ENCODE results near the gene FHIT. TPM values are rescaled to one million over a fixed set of nuclear protein-coding genes. Genes with fewer than 3 reads are reported as not detected.

The FHIT gene
- total RNA-seq, 1 donor from 2014 or later = 20.2 TPM

DNA sequence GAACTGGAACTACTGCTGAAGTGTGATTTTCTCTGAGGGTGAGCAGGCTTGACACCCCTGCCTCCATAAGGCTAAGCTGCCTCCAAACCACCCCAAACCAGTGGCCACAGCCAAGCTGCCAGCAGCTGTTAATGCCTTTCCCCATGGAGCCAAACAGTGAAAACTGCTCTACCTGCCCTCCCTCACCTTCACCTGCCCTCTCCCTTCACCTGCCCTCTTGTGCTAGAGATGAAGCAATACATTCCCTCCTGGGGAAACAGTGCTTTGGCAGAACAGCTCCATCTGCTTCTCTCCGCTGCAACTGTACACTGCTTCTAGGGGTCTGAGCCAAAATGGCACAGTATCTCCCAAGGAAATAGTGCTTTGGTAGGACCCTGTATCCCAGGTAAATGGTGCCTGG lies 374.1 kb downstream of the FHIT start:
- Mint-ChIP-seq H3K4me3 (ENCODE audit: unreplicated experiment) (no peak overlapping the region), H3K9me3 (ENCODE audit: unreplicated experiment) (peaks cover 4% of the 10 kb centered on the region), H3K36me3 (ENCODE audit: low read depth, unreplicated experiment) (no peaks in the 10 kb centered on the region), H3K27ac (ENCODE audit: unreplicated experiment) (no peak overlapping the region), H3K27me3 (ENCODE audit: unreplicated experiment) (no peaks in the 10 kb centered on the region), H3K4me1 (ENCODE audit: unreplicated experiment) (peaks cover 4% of the 10 kb centered on the region)
- no peak for DNase-seq (ENCODE audit: low spot score)
- TF ChIP-seq, protein P1, sequence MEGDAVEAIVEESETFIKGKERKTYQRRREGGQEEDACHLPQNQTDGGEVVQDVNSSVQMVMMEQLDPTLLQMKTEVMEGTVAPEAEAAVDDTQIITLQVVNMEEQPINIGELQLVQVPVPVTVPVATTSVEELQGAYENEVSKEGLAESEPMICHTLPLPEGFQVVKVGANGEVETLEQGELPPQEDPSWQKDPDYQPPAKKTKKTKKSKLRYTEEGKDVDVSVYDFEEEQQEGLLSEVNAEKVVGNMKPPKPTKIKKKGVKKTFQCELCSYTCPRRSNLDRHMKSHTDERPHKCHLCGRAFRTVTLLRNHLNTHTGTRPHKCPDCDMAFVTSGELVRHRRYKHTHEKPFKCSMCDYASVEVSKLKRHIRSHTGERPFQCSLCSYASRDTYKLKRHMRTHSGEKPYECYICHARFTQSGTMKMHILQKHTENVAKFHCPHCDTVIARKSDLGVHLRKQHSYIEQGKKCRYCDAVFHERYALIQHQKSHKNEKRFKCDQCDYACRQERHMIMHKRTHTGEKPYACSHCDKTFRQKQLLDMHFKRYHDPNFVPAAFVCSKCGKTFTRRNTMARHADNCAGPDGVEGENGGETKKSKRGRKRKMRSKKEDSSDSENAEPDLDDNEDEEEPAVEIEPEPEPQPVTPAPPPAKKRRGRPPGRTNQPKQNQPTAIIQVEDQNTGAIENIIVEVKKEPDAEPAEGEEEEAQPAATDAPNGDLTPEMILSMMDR (IDR thresholded peaks at IDR 0.05; ENCODE audit: unreplicated experiment) = no peak

DNA sequence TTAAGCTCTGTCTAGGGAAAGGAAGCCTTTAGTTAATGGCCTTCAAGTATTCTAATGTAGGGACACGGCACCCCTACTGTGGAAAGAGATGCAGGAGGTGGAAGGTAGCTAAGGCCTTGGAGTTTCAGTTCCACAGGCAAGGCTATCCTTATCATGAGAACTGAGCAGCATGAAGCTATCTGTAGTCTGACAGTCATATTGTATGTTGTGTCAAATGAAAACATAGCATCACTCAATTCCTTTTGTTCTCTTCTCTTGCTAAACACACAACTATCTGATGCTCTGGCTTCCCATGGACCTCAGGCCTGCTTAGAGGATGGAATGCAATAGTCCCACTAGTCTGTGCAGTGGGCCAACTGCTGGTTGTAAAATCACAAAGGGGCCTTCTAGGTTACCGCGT lies 380.9 kb downstream of the FHIT start:
- no peak overlapping the region for H3K4me3 Mint-ChIP-seq (ENCODE audit: unreplicated experiment)
- no peaks in the 10 kb centered on the region for H3K27me3 Mint-ChIP-seq (ENCODE audit: unreplicated experiment)
- H3K9me3 Mint-ChIP-seq (ENCODE audit: unreplicated experiment) = no peaks in the 10 kb centered on the region
- no peaks in the 10 kb centered on the region for H3K4me1 Mint-ChIP-seq (ENCODE audit: unreplicated experiment)
- no peak overlapping the region for H3K27ac Mint-ChIP-seq (ENCODE audit: unreplicated experiment)
- no peak for DNase-seq (ENCODE audit: low spot score)
- H3K36me3 Mint-ChIP-seq (ENCODE audit: low read depth, unreplicated experiment) = no peaks in the 10 kb centered on the region
- TF ChIP-seq, protein P1 (IDR thresholded peaks at IDR 0.05; ENCODE audit: unreplicated experiment) = no peak

DNA sequence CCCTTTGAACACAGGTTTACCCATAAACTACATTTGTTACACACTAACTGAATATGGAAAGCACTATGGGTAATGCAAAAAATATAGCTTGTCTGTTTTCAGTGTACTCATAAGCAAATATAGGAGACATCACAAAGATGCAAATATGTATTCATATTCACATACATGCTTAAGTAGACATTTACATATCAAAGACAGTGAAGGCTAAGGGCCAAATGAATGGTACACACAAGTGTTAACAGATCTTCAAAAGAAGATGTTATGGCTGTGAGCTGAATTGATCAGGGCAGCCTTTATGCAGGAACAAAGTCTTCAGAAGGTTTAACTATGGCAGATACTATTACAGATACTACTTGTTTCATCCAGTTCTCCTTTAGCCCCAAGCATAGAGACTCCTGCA lies 384.1 kb downstream of the FHIT start:
- DNase-seq (ENCODE audit: low spot score) = no peak
- Mint-ChIP-seq H3K27ac (ENCODE audit: unreplicated experiment) (no peak overlapping the region), H3K4me1 (ENCODE audit: unreplicated experiment) (no peaks in the 10 kb centered on the region), H3K9me3 (ENCODE audit: unreplicated experiment) (no peaks in the 10 kb centered on the region), H3K36me3 (ENCODE audit: low read depth, unreplicated experiment) (no peaks in the 10 kb centered on the region), H3K27me3 (ENCODE audit: unreplicated experiment) (no peaks in the 10 kb centered on the region), H3K4me3 (ENCODE audit: unreplicated experiment) (no peak overlapping the region)
- TF ChIP-seq, protein P1 (IDR thresholded peaks at IDR 0.05; ENCODE audit: unreplicated experiment) = no peak

DNA sequence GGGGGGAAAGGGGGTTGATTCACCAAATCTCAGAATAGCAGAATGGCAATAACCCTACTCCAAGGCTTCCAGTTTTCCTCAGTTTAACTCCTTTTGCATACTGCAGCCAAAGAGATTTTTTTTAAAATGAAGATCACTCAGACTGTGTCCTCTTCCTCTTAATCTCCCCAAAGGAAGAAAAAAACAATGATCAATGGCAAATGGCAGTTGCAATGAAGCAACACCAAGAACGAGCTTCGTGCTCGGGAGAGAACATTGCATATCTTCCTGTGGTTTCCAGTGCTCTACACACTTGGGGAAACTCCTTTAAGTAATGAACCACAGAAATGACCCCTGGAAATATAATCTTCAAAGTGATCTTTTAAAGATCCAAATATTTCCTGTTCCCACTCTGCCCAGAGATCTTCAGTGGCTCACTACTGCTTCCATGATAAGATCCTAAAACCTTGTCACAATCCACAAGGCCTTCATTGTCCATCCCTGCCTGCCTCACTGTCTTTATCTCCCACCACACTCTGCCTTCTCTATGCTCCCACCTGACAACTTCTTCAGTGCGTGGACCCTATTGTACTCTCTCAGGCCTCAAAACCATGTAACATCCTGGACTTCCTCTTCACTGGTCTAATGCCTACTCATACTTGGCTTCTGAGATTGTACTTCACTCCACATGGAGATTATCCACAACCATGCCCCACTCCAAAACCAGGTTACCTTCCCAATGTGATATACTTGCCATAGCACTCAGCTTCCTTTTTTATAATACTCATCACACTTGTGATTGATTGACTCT lies 394.8 kb downstream of the FHIT start:
- no peak overlapping the region for H3K27ac Mint-ChIP-seq (ENCODE audit: unreplicated experiment)
- no peaks in the 10 kb centered on the region for H3K27me3 Mint-ChIP-seq (ENCODE audit: unreplicated experiment)
- H3K4me3 Mint-ChIP-seq (ENCODE audit: unreplicated experiment) = no peak overlapping the region
- no peaks in the 10 kb centered on the region for H3K9me3 Mint-ChIP-seq (ENCODE audit: unreplicated experiment)
- no peak for DNase-seq (ENCODE audit: low spot score)
- TF ChIP-seq, protein P1 (IDR thresholded peaks at IDR 0.05; ENCODE audit: unreplicated experiment) = no peak
- H3K36me3 Mint-ChIP-seq (ENCODE audit: low read depth, unreplicated experiment) = no peaks in the 10 kb centered on the region
- peaks cover 9% of the 10 kb centered on the region for H3K4me1 Mint-ChIP-seq (ENCODE audit: unreplicated experiment)

DNA sequence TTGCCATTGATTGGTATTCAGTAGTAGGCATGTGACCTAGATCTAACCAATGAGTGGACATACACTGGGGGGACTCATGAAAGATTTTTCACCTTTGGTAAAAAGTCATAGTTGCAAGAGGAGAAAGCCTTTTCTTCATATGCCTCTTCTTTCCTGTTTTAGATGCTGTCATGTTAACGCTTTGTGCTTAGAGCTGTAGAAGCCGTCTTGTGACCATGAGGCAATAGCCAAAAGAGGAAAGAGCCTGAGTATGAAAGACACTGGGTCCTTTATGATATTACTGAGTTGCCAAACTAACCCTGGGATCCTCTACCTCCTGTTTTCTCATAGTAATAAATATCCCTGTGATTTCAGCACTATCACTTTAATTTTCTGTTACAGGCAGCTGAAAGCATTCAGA lies 396.0 kb downstream of the FHIT start:
- TF ChIP-seq, protein P1 (IDR thresholded peaks at IDR 0.05; ENCODE audit: unreplicated experiment) = no peak
- Mint-ChIP-seq H3K36me3 (ENCODE audit: low read depth, unreplicated experiment) (no peaks in the 10 kb centered on the region), H3K4me1 (ENCODE audit: unreplicated experiment) (peaks cover 12% of the 10 kb centered on the region), H3K27ac (ENCODE audit: unreplicated experiment) (no peak overlapping the region), H3K9me3 (ENCODE audit: unreplicated experiment) (no peaks in the 10 kb centered on the region), H3K4me3 (ENCODE audit: unreplicated experiment) (no peak overlapping the region), H3K27me3 (ENCODE audit: unreplicated experiment) (no peaks in the 10 kb centered on the region)
- DNase-seq (ENCODE audit: low spot score) = no peak
